SK-N-SH (cell line): ENCODE measurements around the gene RAMP3.

Experiments used
- CTCF ChIP-seq: fragments of 200-600 bp; sonication (generic); IDR thresholded peaks from 2 replicates; pipeline ENCODE4 v1.6.1; 2017; ENCODE audit warnings: antibody characterized with exemption, mild to moderate bottlenecking, moderate library complexity
- EP300 ChIP-seq, 2 experiments: IDR thresholded peaks; 2 replicates each; pipeline versions ENCODE4 v1.4.0 to v1.6.1; 2012; ENCODE audit warnings: borderline replicate concordance in 1 of 2, low read depth in 1 of 2, low read length in 1 of 2
- GABPA ChIP-seq: IDR thresholded peaks from 2 replicates; pipeline ENCODE4 v1.4.0; 2012; ENCODE audit warnings: low read depth, mild to moderate bottlenecking
- JUND ChIP-seq: IDR thresholded peaks from 2 replicates; pipeline ENCODE4 v1.4.0; 2012
- MEF2A ChIP-seq: IDR thresholded peaks from 2 replicates; pipeline ENCODE4 v1.4.0; 2012; ENCODE audit warnings: low read depth, borderline replicate concordance
- PBX3 ChIP-seq: IDR thresholded peaks from 2 replicates; pipeline ENCODE4; 2012
- POLR2AphosphoS5 ChIP-seq: IDR thresholded peaks from 2 replicates; pipeline ENCODE4 v1.6.1; 2012; ENCODE audit warnings: low read depth, low read length
- RFX5 ChIP-seq: IDR thresholded peaks from 2 replicates; pipeline ENCODE4 v1.6.1; 2012; ENCODE audit warnings: mild to moderate bottlenecking, improper control_type of control experiment, low read length
- TAF1 ChIP-seq: IDR thresholded peaks from 2 replicates; pipeline ENCODE4 v1.6.1; 2012; ENCODE audit warnings: low read depth, mild to moderate bottlenecking, low read length, moderate library complexity, borderline replicate concordance
- YY1 ChIP-seq: IDR thresholded peaks from 2 replicates; pipeline ENCODE4 v1.4.0; 2012; ENCODE audit warnings: low read depth, mild to moderate bottlenecking
- ZBTB33 ChIP-seq: IDR thresholded peaks from 2 replicates; pipeline ENCODE4 v1.4.0; 2012; ENCODE audit warnings: low read depth, borderline replicate concordance

- no peak for TF ChIP-seq MEF2A
- TF ChIP-seq YY1 = no peak
- no peak for TF ChIP-seq TAF1
- no peak for TF ChIP-seq PBX3
- no peak for TF ChIP-seq CTCF
- no peak for TF ChIP-seq POLR2AphosphoS5
- no peak for TF ChIP-seq EP300 (IDR thresholded peaks at IDR 0.05; ENCODE audit: borderline replicate concordance in 1 of 2, low read depth in 1 of 2, low read length in 1 of 2)
- no peak for TF ChIP-seq RFX5
- TF ChIP-seq GABPA = no peak
- TF ChIP-seq JUND = no peak
- no peak for TF ChIP-seq ZBTB33
Measured at GRCh38 chr7:45126201-45126600, 31.4 kb upstream of the RAMP3 start.
